ENCODE results near the gene ARSB.

ARSB gene

DNA sequence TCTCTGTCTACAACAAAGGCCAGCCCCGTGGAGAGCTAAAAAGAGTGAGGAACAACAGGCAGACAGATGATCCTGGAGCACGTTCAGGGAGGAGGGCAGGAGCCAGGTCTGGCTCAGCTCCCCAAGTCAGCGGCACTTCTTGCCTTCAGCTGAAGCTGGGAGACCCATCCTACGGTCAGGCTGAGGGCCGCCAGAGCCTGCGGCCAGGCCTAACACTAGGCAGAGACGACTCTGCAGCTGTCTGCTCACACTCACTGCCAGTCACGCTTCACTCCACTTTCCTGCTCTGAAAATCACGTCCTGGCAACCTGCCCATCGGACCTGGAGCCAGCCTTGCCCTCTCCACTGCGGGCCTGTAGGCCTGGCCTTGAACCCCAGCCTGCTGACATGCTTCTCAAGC is 175.7 kb downstream of the ARSB start:
- Histone ChIP-seq H3K4ac (ENCODE audit: low read depth in 1 of 2, low read length in 2 of 2) (no peak overlapping the region), H2BK5ac (ENCODE audit: low read depth, low read length, poor library complexity, severe bottlenecking) (no peak overlapping the region), H2BK12ac (ENCODE audit: low read length in 2 of 2) (no peak overlapping the region), H2AFZ (ENCODE audit: low read depth, low read length) (no peak overlapping the region), H3K27me3 (ENCODE audit: control insufficient read depth in 1 of 2, insufficient read depth in 1 of 2, low read length in 2 of 2) (no peaks in the 10 kb centered on the region), H3K4me2 (ENCODE audit: low read length, poor library complexity, severe bottlenecking) (no peak overlapping the region), H3K4me1 (ENCODE audit: control insufficient read depth, insufficient read depth, low read depth, low read length) (peaks cover 16% of the 10 kb centered on the region), H4K8ac (ENCODE audit: low read length) (no peak overlapping the region), H3K14ac (ENCODE audit: low read length in 2 of 2) (no peak overlapping the region), H3K4me3 (ENCODE audit: insufficient read depth in 1 of 2, low read depth in 1 of 2, low read length in 2 of 2) (no peak overlapping the region), H4K91ac (ENCODE audit: low read length) (peak overlapping the region; percentile 18), H3K9me3 (ENCODE audit: control insufficient read depth, low read length) (no peaks in the 10 kb centered on the region), H3K79me1 (replicated peaks; ENCODE audit: low read length, poor library complexity, severe bottlenecking) (no peaks in the 10 kb centered on the region), H3K18ac (ENCODE audit: low read depth in 1 of 2, low read length in 2 of 2) (peak overlapping the region in 1 of 2 experiments; percentile 49), H2BK120ac (ENCODE audit: low read depth, low read length) (no peak overlapping the region), H3K27ac (ENCODE audit: low read length, poor library complexity, severe bottlenecking) (no peak overlapping the region), H3K23ac (ENCODE audit: low read length in 2 of 2) (no peak overlapping the region), H2BK15ac (ENCODE audit: low read depth, poor library complexity, severe bottlenecking) (no peak overlapping the region), H3K36me3 (ENCODE audit: control insufficient read depth in 1 of 2, insufficient read depth in 2 of 2, low read depth in 1 of 2, low read length in 2 of 2) (no peaks in the 10 kb centered on the region), H2AK5ac (ENCODE audit: low read length, severe bottlenecking) (no peak overlapping the region), H3K9ac (ENCODE audit: low read length) (no peak overlapping the region)
- DNase-seq = no peak
- 82% methylated on average over 11 of the region's 11 CpGs for WGBS

DNA sequence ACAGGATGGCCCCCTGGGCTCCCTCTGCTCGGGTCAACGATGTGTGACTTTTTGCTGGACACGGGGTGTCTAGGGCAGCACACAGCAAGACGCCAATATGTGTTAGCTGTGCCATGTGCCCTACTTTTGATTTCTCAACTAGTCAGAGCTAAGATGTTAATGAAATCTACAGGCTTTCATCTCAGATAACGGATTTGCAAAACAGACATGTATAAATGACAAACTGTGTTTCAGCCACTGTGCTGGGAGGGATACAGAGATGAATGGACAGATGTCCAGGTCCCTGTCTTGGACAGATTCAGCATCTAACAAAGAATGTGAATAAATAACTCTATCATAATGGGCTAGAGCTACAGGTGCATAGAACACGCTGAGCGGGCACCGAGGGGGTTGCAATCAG is 176.3 kb downstream of the ARSB start:
- H2BK15ac ChIP-seq (ENCODE audit: low read depth, poor library complexity, severe bottlenecking) = no peak overlapping the region
- H4K8ac ChIP-seq (ENCODE audit: low read length) = no peak overlapping the region
- H3K23ac ChIP-seq (ENCODE audit: low read length in 2 of 2) = no peak overlapping the region
- peaks cover 16% of the 10 kb centered on the region for H3K4me1 ChIP-seq (ENCODE audit: control insufficient read depth, insufficient read depth, low read depth, low read length)
- H3K9ac ChIP-seq (ENCODE audit: low read length) = no peak overlapping the region
- no peak overlapping the region for H4K91ac ChIP-seq (ENCODE audit: low read length)
- H3K79me1 ChIP-seq (replicated peaks; ENCODE audit: low read length, poor library complexity, severe bottlenecking) = no peaks in the 10 kb centered on the region
- no peak for DNase-seq
- H3K27me3 ChIP-seq (ENCODE audit: control insufficient read depth in 1 of 2, insufficient read depth in 1 of 2, low read length in 2 of 2) = no peaks in the 10 kb centered on the region
- no peak overlapping the region for H2AFZ ChIP-seq (ENCODE audit: low read depth, low read length)
- no peaks in the 10 kb centered on the region for H3K9me3 ChIP-seq (ENCODE audit: control insufficient read depth, low read length)
- H3K4me2 ChIP-seq (ENCODE audit: low read length, poor library complexity, severe bottlenecking) = no peak overlapping the region
- no peak overlapping the region for H2BK120ac ChIP-seq (ENCODE audit: low read depth, low read length)
- 94% methylated on average over 8 of the region's 8 CpGs for WGBS
- H2AK5ac ChIP-seq (ENCODE audit: low read length, severe bottlenecking) = no peak overlapping the region
- no peak overlapping the region for H3K4me3 ChIP-seq (ENCODE audit: insufficient read depth in 1 of 2, low read depth in 1 of 2, low read length in 2 of 2)
- peak overlapping the region in 1 of 2 experiments; percentile 71 for H2BK12ac ChIP-seq (ENCODE audit: low read length in 2 of 2)
- H3K27ac ChIP-seq (ENCODE audit: low read length, poor library complexity, severe bottlenecking) = no peak overlapping the region
- no peak overlapping the region for H2BK5ac ChIP-seq (ENCODE audit: low read depth, low read length, poor library complexity, severe bottlenecking)
- H3K36me3 ChIP-seq (ENCODE audit: control insufficient read depth in 1 of 2, insufficient read depth in 2 of 2, low read depth in 1 of 2, low read length in 2 of 2) = no peaks in the 10 kb centered on the region
- H3K18ac ChIP-seq (ENCODE audit: low read depth in 1 of 2, low read length in 2 of 2) = no peak overlapping the region
- H3K4ac ChIP-seq (ENCODE audit: low read depth in 1 of 2, low read length in 2 of 2) = no peak overlapping the region
- H3K14ac ChIP-seq (ENCODE audit: low read length in 2 of 2) = no peak overlapping the region

DNA sequence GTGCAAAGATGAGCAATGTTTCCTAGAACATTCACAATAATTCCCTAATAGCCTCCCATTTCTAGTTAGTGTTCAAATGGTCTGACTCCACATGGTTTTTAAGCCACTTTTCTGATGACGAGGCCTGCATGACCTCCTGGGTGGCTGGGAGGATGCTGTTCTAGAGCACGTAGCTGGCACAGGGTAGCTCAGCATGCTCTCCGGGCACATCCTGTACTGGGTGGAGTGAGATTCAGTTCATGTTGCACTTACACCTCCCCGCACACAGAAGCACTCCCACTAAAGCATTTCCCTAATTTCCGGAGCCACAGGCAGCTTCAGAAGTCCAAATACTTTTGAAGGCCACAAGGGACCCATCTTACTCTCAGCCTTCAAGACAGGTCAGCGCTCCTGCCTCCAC is 176.7 kb downstream of the ARSB start:
- H2AFZ ChIP-seq (ENCODE audit: low read depth, low read length) = no peak overlapping the region

DNA sequence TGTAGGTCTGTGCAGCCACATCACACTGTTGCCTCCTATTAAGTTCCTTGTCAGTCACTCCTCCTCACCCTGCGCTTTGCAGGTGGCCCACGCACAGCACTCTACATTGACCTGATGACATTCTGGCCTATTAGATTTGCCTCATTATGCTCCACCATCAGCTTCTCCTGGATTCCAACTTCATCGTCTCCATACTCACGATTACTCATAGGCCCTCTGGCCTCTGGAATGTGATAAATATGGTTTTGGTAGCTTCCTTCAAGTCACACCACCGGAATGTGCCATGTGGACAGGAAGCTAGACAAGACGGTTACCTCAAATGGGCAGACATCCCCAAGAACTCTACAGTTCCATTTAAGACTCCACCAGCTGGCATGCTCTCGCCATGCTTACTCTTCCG is 178.6 kb downstream of the ARSB start:
- no peak overlapping the region for H3K4me2 ChIP-seq (ENCODE audit: low read length, poor library complexity, severe bottlenecking)
- no peaks in the 10 kb centered on the region for H3K9me3 ChIP-seq (ENCODE audit: control insufficient read depth, low read length)
- H3K27ac ChIP-seq (ENCODE audit: low read length, poor library complexity, severe bottlenecking) = peak overlapping the region; percentile 22
- H4K91ac ChIP-seq (ENCODE audit: low read length) = no peak overlapping the region
- H3K23ac ChIP-seq (ENCODE audit: low read length in 2 of 2) = no peak overlapping the region
- H3K4me1 ChIP-seq (ENCODE audit: control insufficient read depth, insufficient read depth, low read depth, low read length) = peaks cover 16% of the 10 kb centered on the region
- no peak overlapping the region for H3K9ac ChIP-seq (ENCODE audit: low read length)
- H3K18ac ChIP-seq (ENCODE audit: low read depth in 1 of 2, low read length in 2 of 2) = peak overlapping the region in 1 of 2 experiments; percentile 63
- 51% methylated on average over 6 of the region's 8 CpGs for WGBS
- peak; percentile 74 for DNase-seq
- no peak overlapping the region for H3K4me3 ChIP-seq (ENCODE audit: insufficient read depth in 1 of 2, low read depth in 1 of 2, low read length in 2 of 2)
- no peak overlapping the region for H2BK15ac ChIP-seq (ENCODE audit: low read depth, poor library complexity, severe bottlenecking)
- no peak overlapping the region for H3K4ac ChIP-seq (ENCODE audit: low read depth in 1 of 2, low read length in 2 of 2)
- peak overlapping the region in 1 of 2 experiments; percentile 67 for H2BK12ac ChIP-seq (ENCODE audit: low read length in 2 of 2)
- H2BK5ac ChIP-seq (ENCODE audit: low read depth, low read length, poor library complexity, severe bottlenecking) = no peak overlapping the region
- peaks cover 0 to 1% of the 10 kb centered on the region in 2 experiments for H3K36me3 ChIP-seq (ENCODE audit: control insufficient read depth in 1 of 2, insufficient read depth in 2 of 2, low read depth in 1 of 2, low read length in 2 of 2)
- H3K14ac ChIP-seq (ENCODE audit: low read length in 2 of 2) = no peak overlapping the region
- H2AFZ ChIP-seq (ENCODE audit: low read depth, low read length) = no peak overlapping the region
- no peaks in the 10 kb centered on the region for H3K79me1 ChIP-seq (replicated peaks; ENCODE audit: low read length, poor library complexity, severe bottlenecking)
- H2BK120ac ChIP-seq (ENCODE audit: low read depth, low read length) = no peak overlapping the region
- H4K8ac ChIP-seq (ENCODE audit: low read length) = no peak overlapping the region
- H2AK5ac ChIP-seq (ENCODE audit: low read length, severe bottlenecking) = no peak overlapping the region
- H3K27me3 ChIP-seq (ENCODE audit: control insufficient read depth in 1 of 2, insufficient read depth in 1 of 2, low read length in 2 of 2) = no peaks in the 10 kb centered on the region

More for the DNA sequence above, 176.7 kb downstream of the ARSB start:
- peaks cover 16% of the 10 kb centered on the region for H3K4me1 ChIP-seq (ENCODE audit: control insufficient read depth, insufficient read depth, low read depth, low read length)
- H3K23ac ChIP-seq (ENCODE audit: low read length in 2 of 2) = no peak overlapping the region
- H2BK12ac ChIP-seq (ENCODE audit: low read length in 2 of 2) = peak overlapping the region; percentile 71 to 79
- no peak overlapping the region for H3K9ac ChIP-seq (ENCODE audit: low read length)
- H3K4me3 ChIP-seq (ENCODE audit: insufficient read depth in 1 of 2, low read depth in 1 of 2, low read length in 2 of 2) = no peak overlapping the region
- H3K27me3 ChIP-seq (ENCODE audit: control insufficient read depth in 1 of 2, insufficient read depth in 1 of 2, low read length in 2 of 2) = no peaks in the 10 kb centered on the region
- no peak overlapping the region for H2BK5ac ChIP-seq (ENCODE audit: low read depth, low read length, poor library complexity, severe bottlenecking)
- H2BK15ac ChIP-seq (ENCODE audit: low read depth, poor library complexity, severe bottlenecking) = no peak overlapping the region
- H3K9me3 ChIP-seq (ENCODE audit: control insufficient read depth, low read length) = no peaks in the 10 kb centered on the region
- DNase-seq = no peak
- H4K91ac ChIP-seq (ENCODE audit: low read length) = peak overlapping the region; percentile 66
- no peaks in the 10 kb centered on the region for H3K36me3 ChIP-seq (ENCODE audit: control insufficient read depth in 1 of 2, insufficient read depth in 2 of 2, low read depth in 1 of 2, low read length in 2 of 2)
- H3K14ac ChIP-seq (ENCODE audit: low read length in 2 of 2) = no peak overlapping the region
- H3K4me2 ChIP-seq (ENCODE audit: low read length, poor library complexity, severe bottlenecking) = no peak overlapping the region
- H4K8ac ChIP-seq (ENCODE audit: low read length) = no peak overlapping the region
- no peak overlapping the region for H3K4ac ChIP-seq (ENCODE audit: low read depth in 1 of 2, low read length in 2 of 2)
- H2AK5ac ChIP-seq (ENCODE audit: low read length, severe bottlenecking) = no peak overlapping the region
- H2BK120ac ChIP-seq (ENCODE audit: low read depth, low read length) = no peak overlapping the region
- no peaks in the 10 kb centered on the region for H3K79me1 ChIP-seq (replicated peaks; ENCODE audit: low read length, poor library complexity, severe bottlenecking)
- 89% methylated on average over 6 of the region's 6 CpGs for WGBS
- H3K27ac ChIP-seq (ENCODE audit: low read length, poor library complexity, severe bottlenecking) = no peak overlapping the region
- no peak overlapping the region for H3K18ac ChIP-seq (ENCODE audit: low read depth in 1 of 2, low read length in 2 of 2)
